SH-SY5Y (cell line): Measurements from ENCODE around the gene BEGAIN.

Source experiments
- GATA2 ChIP-seq: IDR thresholded peaks from 2 replicates; pipeline ENCODE4 v1.6.1; 2011; ENCODE audit warnings: mild to moderate bottlenecking, low read depth, low read length
- GATA3 ChIP-seq: IDR thresholded peaks from 2 replicates; pipeline ENCODE4 v1.6.1; 2011; ENCODE audit warnings: low read depth, mild to moderate bottlenecking, low read length, moderate library complexity

GRCh38 chr14:100605230-100605629, 18.0 kb upstream of the BEGAIN start:
- no peak for TF ChIP-seq GATA2
- TF ChIP-seq GATA3, result no peak
